ENCODE measurements around the gene RBBP4.

- TF ChIP-seq CTCF (IDR thresholded peaks at IDR 0.05) (no peak), EZH2 (IDR thresholded peaks at IDR 0.05; ENCODE audit: borderline replicate concordance, insufficient read depth, low read depth, low read length, poor library complexity, severe bottlenecking) (no peak)
These were observed 58.5 kb downstream of the RBBP4 start for GRCh38 chr1:32709476-32709875.

Data from B cell (primary cell).